ENCODE measurements around the gene TAS2R40. TPM values are rescaled to one million over a fixed set of nuclear protein-coding genes. Genes with fewer than 3 reads are reported as not detected.

TAS2R40 gene
- total RNA-seq, 4 donors from 2014 or later: not detected

DNA sequence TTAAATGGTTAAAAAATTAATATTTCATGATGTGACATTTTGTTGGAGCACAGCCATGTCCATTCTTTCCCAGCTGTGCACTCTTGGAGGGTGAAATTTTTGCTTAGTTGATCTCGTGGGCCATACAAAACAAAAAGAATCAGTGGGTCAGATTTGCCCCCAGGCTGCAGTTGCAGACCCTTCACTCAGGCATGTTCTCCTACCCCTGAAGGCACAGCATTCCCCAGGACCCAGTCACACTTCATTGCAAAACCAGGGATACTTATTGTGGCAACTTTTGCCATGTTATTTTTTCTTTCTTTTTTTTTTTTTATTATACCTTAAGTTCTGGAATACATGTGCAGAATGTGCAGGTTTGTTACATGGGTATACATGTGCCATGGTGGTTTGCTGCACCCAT is 6.0 kb downstream of the TAS2R40 start:
- no peaks in the 10 kb centered on the region for H3K36me3 ChIP-seq
- no peaks in the 10 kb centered on the region for H3K9me3 ChIP-seq
- TF ChIP-seq, protein P1, sequence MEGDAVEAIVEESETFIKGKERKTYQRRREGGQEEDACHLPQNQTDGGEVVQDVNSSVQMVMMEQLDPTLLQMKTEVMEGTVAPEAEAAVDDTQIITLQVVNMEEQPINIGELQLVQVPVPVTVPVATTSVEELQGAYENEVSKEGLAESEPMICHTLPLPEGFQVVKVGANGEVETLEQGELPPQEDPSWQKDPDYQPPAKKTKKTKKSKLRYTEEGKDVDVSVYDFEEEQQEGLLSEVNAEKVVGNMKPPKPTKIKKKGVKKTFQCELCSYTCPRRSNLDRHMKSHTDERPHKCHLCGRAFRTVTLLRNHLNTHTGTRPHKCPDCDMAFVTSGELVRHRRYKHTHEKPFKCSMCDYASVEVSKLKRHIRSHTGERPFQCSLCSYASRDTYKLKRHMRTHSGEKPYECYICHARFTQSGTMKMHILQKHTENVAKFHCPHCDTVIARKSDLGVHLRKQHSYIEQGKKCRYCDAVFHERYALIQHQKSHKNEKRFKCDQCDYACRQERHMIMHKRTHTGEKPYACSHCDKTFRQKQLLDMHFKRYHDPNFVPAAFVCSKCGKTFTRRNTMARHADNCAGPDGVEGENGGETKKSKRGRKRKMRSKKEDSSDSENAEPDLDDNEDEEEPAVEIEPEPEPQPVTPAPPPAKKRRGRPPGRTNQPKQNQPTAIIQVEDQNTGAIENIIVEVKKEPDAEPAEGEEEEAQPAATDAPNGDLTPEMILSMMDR (IDR thresholded peaks at IDR 0.05): no peak
- no peak for TF ChIP-seq POLR2A (IDR thresholded peaks at IDR 0.05)
- no peak for DNase-seq
- no peak overlapping the region for H3K4me3 ChIP-seq
- no peaks in the 10 kb centered on the region for H3K27me3 ChIP-seq
- H3K4me1 ChIP-seq: no peaks in the 10 kb centered on the region
- H3K27ac ChIP-seq: no peak overlapping the region

DNA sequence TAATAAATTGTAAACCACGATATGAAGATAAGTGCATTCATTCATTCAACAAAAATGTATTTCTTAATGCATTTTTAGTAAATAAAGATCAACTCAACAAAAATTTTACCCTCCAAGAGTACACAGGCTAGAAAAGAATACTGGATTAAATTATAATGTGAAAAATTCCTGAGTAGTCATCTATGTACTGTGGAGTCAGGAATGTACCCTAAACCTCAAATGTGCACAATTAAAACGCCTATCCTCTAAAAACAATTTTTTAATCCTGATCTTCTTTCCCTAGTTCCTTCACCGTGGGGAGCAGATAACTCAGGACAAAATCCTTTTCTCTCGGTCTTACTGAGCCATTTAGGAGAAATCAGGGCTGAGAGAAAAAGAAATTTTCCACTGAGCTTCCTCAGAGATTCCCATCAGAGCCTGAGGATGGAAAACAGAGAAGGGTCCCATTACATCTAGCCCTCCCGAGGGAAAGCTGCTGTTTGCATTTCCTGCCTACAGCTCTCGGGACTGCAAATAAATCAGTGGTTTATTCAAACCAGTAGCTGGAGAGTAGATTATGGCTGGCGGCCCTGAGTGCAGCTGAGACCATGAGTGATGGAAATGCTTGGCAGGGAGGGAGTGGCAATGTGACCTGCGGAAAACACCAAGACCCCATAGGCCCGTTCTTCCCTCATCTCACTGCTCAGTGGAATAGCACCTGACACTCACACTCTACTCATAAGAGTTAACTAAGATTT is 7.4 kb downstream of the TAS2R40 start:
- DNase-seq: no peak

DNA sequence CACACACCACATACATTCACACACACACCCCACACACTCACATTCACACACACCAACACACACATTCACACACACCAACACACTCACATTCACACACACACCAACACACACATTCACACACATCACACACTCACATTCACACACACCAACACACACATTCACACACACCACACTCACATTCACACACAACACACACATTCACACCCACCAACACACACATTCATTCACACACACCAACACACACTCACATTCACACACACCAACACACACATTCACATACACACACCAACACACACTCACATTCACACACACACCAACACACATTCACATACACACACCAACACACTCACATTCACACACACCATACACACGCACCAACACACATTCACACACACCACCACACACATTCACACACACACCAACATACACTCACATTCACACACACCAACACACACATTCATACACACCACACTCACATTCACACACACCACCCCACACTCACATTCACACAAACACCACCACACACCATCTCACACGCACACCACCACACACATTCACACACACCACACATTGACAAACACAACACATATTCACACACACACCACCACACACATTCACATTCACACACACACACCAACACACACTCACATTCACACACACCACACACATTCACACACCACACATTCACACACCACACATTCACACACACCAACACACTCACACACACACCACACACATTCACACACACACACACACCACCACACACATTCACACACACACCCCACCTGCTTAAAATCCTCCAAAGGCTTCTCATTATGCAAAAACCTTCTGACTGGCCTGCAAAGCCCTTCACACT is 9.0 kb downstream of the TAS2R40 start:
- DNase-seq: no peak
- H3K36me3 ChIP-seq: no peaks in the 10 kb centered on the region
- no peaks in the 10 kb centered on the region for H3K9me3 ChIP-seq
- no peak for TF ChIP-seq POLR2A (IDR thresholded peaks at IDR 0.05)
- TF ChIP-seq, protein P1 (IDR thresholded peaks at IDR 0.05): no peak
- H3K4me3 ChIP-seq: no peak overlapping the region
- H3K4me1 ChIP-seq: no peaks in the 10 kb centered on the region
- no peaks in the 10 kb centered on the region for H3K27me3 ChIP-seq
- H3K27ac ChIP-seq: no peak overlapping the region

More for the DNA sequence above, 7.4 kb downstream of the TAS2R40 start:
- Histone ChIP-seq H3K4me1 (no peaks in the 10 kb centered on the region), H3K27ac (no peak overlapping the region), H3K4me3 (no peak overlapping the region), H3K36me3 (no peaks in the 10 kb centered on the region), H3K9me3 (no peaks in the 10 kb centered on the region), H3K27me3 (no peaks in the 10 kb centered on the region)
- no peak for TF ChIP-seq POLR2A (IDR thresholded peaks at IDR 0.05)
- TF ChIP-seq, protein P1 (IDR thresholded peaks at IDR 0.05): no peak

DNA sequence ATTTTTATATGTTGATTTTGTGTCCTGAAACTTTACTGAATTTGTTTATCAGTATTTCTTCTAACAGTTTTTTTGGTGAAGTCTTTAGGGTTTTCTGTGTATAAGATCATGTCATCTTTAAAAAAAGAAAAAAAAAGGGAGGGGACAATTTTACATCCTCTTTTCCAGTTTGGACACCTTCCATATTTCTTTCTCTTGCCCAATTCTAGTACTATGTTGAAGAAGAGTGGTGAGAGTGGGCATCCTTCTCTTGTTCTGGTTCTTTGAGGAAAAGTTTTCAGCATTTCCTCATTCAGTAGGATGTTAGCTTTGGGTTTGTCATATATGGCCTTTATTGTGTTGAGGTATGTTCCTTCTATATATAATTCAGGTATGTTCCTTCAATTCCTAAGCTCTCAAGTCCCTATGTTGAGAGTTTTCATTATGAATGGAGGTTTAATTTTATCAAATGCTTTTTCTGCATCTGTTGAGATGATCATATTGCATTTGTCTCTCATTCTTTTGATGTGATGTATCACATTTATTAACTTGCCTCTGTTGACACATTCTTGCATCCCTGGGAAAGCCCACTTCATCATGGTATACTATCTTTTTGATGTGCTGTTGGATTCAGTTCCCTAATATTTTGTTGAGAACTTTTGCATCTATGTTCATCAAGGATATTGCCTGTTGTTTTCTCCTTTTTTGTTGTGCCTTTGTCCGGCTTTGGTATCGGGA is 12.1 kb downstream of the TAS2R40 start:
- H3K36me3 ChIP-seq: no peaks in the 10 kb centered on the region
- no peaks in the 10 kb centered on the region for H3K4me1 ChIP-seq
- DNase-seq: no peak
- no peak for TF ChIP-seq POLR2A (IDR thresholded peaks at IDR 0.05)
- TF ChIP-seq, protein P1 (IDR thresholded peaks at IDR 0.05): no peak
- H3K9me3 ChIP-seq: peaks cover 0 to 7% (median 0%) of the 10 kb centered on the region in 4 donors
- no peaks in the 10 kb centered on the region for H3K27me3 ChIP-seq
- H3K27ac ChIP-seq: no peak overlapping the region
- H3K4me3 ChIP-seq: no peak overlapping the region

DNA sequence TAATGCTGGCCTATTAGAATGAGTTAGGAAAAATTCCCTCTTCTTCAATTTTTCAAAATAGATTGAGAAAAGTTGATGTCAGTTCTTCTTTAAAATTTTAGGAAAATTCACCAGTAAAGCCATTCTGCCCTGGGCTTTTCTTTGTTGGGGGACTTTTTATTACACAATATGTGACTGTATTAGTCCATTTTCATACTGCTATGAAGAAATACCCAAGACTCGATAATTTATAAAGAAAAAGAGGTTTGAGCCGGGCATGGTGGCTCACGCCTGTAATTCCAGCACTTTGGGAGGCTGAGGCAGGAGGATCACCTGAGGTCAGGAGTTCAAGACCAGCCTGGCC is 12.7 kb downstream of the TAS2R40 start:
- TF ChIP-seq POLR2A (IDR thresholded peaks at IDR 0.05): no peak
- TF ChIP-seq, protein P1 (IDR thresholded peaks at IDR 0.05): no peak
- Histone ChIP-seq H3K27ac (no peak overlapping the region), H3K36me3 (no peaks in the 10 kb centered on the region), H3K27me3 (no peaks in the 10 kb centered on the region), H3K4me1 (no peaks in the 10 kb centered on the region), H3K9me3 (peaks cover 0 to 7% (median 0%) of the 10 kb centered on the region in 4 donors), H3K4me3 (no peak overlapping the region)
- DNase-seq: no peak
